H9 (cell line): ENCODE results near the gene OMA1. TPM values are rescaled to one million over a fixed set of nuclear protein-coding genes. Genes with fewer than 3 reads are reported as not detected.

Experiments
- DNase-seq: peaks from one replicate; pipeline ENCODE4 v3.0.0-alpha.2; 2017
- H2AFZ ChIP-seq: one replicate; pipeline ENCODE4 v1.6.1; 2013; ENCODE audit warnings: mild to moderate bottlenecking, low read length, control low read depth, moderate library complexity
- H2AK5ac ChIP-seq: 2 replicates; pipeline ENCODE4 v1.6.1; 2013; ENCODE audit warnings: low read length, control low read depth, mixed read lengths; ENCODE audit not compliant: insufficient read length
- H2BK120ac ChIP-seq: one replicate; pipeline ENCODE4 v1.6.1; 2013; ENCODE audit warnings: low read depth, mild to moderate bottlenecking, low read length, control low read depth, inconsistent platforms; ENCODE audit not compliant: poor library complexity, severe bottlenecking
- H2BK12ac ChIP-seq: 2 replicates; pipeline ENCODE4 v1.6.1; 2013; ENCODE audit warnings: low read length, control low read depth, mixed read lengths, low read depth; ENCODE audit not compliant: insufficient read length
- H2BK15ac ChIP-seq: 2 replicates; pipeline ENCODE4 v1.6.1; 2013; ENCODE audit warnings: low read depth, low read length, control low read depth
- H2BK20ac ChIP-seq: one replicate; pipeline ENCODE4 v1.6.1; 2013; ENCODE audit warnings: low read depth, mild to moderate bottlenecking, low read length, control low read depth, inconsistent platforms; ENCODE audit not compliant: poor library complexity, severe bottlenecking
- H2BK5ac ChIP-seq: 2 replicates; pipeline ENCODE4 v1.6.1; 2013; ENCODE audit warnings: low read length, control low read depth, mixed read lengths; ENCODE audit not compliant: insufficient read length
- H3K14ac ChIP-seq: 2 replicates; pipeline ENCODE4 v1.6.1; 2013; ENCODE audit warnings: low read length, control low read depth; ENCODE audit not compliant: insufficient read depth
- H3K18ac ChIP-seq: 2 replicates; pipeline ENCODE4 v1.6.1; 2013; ENCODE audit warnings: low read depth, mild to moderate bottlenecking, mixed read lengths, low read length, control low read depth; ENCODE audit not compliant: insufficient read length
- H3K23ac ChIP-seq: 2 replicates; pipeline ENCODE4 v1.6.1; 2013; ENCODE audit warnings: low read length, control low read depth, mixed read lengths, low read depth; ENCODE audit not compliant: insufficient read length
- H3K23me2 ChIP-seq: 2 replicates; pipeline ENCODE4 v1.6.1; 2013; ENCODE audit warnings: low read depth, mild to moderate bottlenecking, mixed read lengths, low read length, control low read depth; ENCODE audit not compliant: insufficient read length, poor library complexity, severe bottlenecking
- H3K27ac ChIP-seq: 2 replicates; pipeline ENCODE4 v1.5.1; 2013; ENCODE audit warnings: low read length, control low read depth, mixed read lengths, low read depth; ENCODE audit not compliant: insufficient read length
- H3K27me3 ChIP-seq: 2 replicates; pipeline ENCODE4 v1.6.1; 2013; ENCODE audit warnings: low read length, control low read depth, inconsistent platforms; ENCODE audit not compliant: insufficient read depth
- H3K4ac ChIP-seq: 2 replicates; pipeline ENCODE4 v1.6.1; 2013; ENCODE audit warnings: low read depth, mild to moderate bottlenecking, control low read depth, inconsistent platforms, low read length, moderate library complexity
- H3K4me1 ChIP-seq: 2 replicates; pipeline ENCODE4 v1.6.1; 2013; ENCODE audit warnings: low read length, control low read depth, inconsistent platforms; ENCODE audit not compliant: insufficient read depth
- H3K4me2 ChIP-seq: 2 replicates; pipeline ENCODE4 v1.6.1; 2013; ENCODE audit warnings: low read length, control low read depth, mixed read lengths; ENCODE audit not compliant: insufficient read length, insufficient read depth
- H3K56ac ChIP-seq: 2 replicates; pipeline ENCODE4 v1.6.1; 2013; ENCODE audit warnings: low read depth, mild to moderate bottlenecking, mixed read lengths, low read length, control low read depth; ENCODE audit not compliant: insufficient read length
- H3K79me1 ChIP-seq: 2 replicates; pipeline ENCODE4 v1.6.1; 2013; ENCODE audit warnings: low read depth, mild to moderate bottlenecking, moderate library complexity, low read length, control low read depth, inconsistent platforms; ENCODE audit not compliant: insufficient read depth, poor library complexity, severe bottlenecking
- H3K79me2 ChIP-seq: 2 replicates; pipeline ENCODE4 v1.6.1; 2013; ENCODE audit warnings: low read length, control low read depth, inconsistent platforms; ENCODE audit not compliant: insufficient read depth
- H3K9ac ChIP-seq: 2 replicates; pipeline ENCODE4 v1.6.1; 2013; ENCODE audit warnings: low read length, control low read depth, mixed read lengths; ENCODE audit not compliant: insufficient read length; ENCODE audit errors: extremely low read depth
- H3K9me3 ChIP-seq: one replicate; pipeline ENCODE4 v1.6.1; 2013; ENCODE audit warnings: low read depth, low read length, inconsistent platforms; ENCODE audit not compliant: control insufficient read depth
- H3T11ph ChIP-seq: one replicate; pipeline ENCODE4 v1.6.1; 2013; ENCODE audit warnings: mild to moderate bottlenecking, low read length, control low read depth, inconsistent platforms
- H4K20me1 ChIP-seq: one replicate; pipeline ENCODE4 v1.6.1; 2013; ENCODE audit not compliant: control insufficient read depth, insufficient read length, insufficient read depth
- H4K5ac ChIP-seq: 2 replicates; pipeline ENCODE4 v1.6.1; 2013; ENCODE audit warnings: low read depth, mild to moderate bottlenecking, mixed read lengths, low read length, control low read depth; ENCODE audit not compliant: insufficient read length
- H4K8ac ChIP-seq: replicated peaks from 2 replicates; pipeline ENCODE4 v1.6.1; 2013; ENCODE audit warnings: low read length, control low read depth, mixed read lengths, low read depth; ENCODE audit not compliant: insufficient read length
- H4K91ac ChIP-seq: 2 replicates; pipeline ENCODE4 v1.6.1; 2013; ENCODE audit warnings: low read depth, mild to moderate bottlenecking, moderate library complexity, mixed read lengths, low read length, control low read depth; ENCODE audit not compliant: insufficient read length
- H3K27ac Mint-ChIP-seq, 3 experiments: 2 replicates in 2 of 3; 3 replicates in 1 of 3; pipeline ENCODE4 v1.8.0; 2020 to 2021; ENCODE audit warnings: mixed read lengths in 3 of 3, mild to moderate bottlenecking in 1 of 3, moderate library complexity in 1 of 3
- H3K27me3 Mint-ChIP-seq: 2 replicates; pipeline ENCODE4 v1.8.0; 2021; ENCODE audit warnings: low read depth, mild to moderate bottlenecking, moderate library complexity, mixed read lengths
- H3K36me3 Mint-ChIP-seq, 3 experiments: 2 replicates in 2 of 3; 3 replicates in 1 of 3; pipeline ENCODE4 v1.8.0; 2020 to 2021; ENCODE audit warnings: low read depth in 3 of 3, mixed read lengths in 3 of 3; ENCODE audit not compliant: insufficient read depth in 1 of 3
- H3K4me1 Mint-ChIP-seq, 2 experiments: 2 replicates each; pipeline ENCODE4 v1.8.0; 2020; ENCODE audit warnings: mixed read lengths in 2 of 2
- H3K4me3 Mint-ChIP-seq, 2 experiments: 2 replicates in 1 of 2; 3 replicates in 1 of 2; pipeline ENCODE4 v1.8.0; 2020 to 2021; ENCODE audit warnings: mild to moderate bottlenecking in 2 of 2, mixed read lengths in 2 of 2, moderate library complexity in 1 of 2
- H3K9me3 Mint-ChIP-seq, 2 experiments: 2 replicates in 1 of 2; 3 replicates in 1 of 2; pipeline ENCODE4 v1.8.0; 2020; ENCODE audit warnings: mild to moderate bottlenecking in 2 of 2, mixed read lengths in 2 of 2, moderate library complexity in 1 of 2
- CTCF ChIP-seq: fragments of 200-600 bp; sonication (generic); conservative IDR thresholded peaks from 3 replicates; pipeline ENCODE4 v1.8.0; 2021; ENCODE audit warnings: antibody characterized with exemption, mild to moderate bottlenecking
- WGBS: extraction: QIAGEN DNeasy Blood & Tissue Kit; methylation state at CpG from one replicate; pipeline ENCODE4 v1.1.7; 2013; ENCODE audit warnings: missing lambda C conversion rate, low lambda C conversion rate, mixed read lengths; ENCODE audit not compliant: insufficient read length; ENCODE audit errors: extremely low coverage; 5-methylcytosine and 5-hydroxymethylcytosine counted together
- total RNA-seq: library from RNA; stranded (reverse); gene quantifications from 2 replicates; pipeline ENCODE4 v1.2.1, GENCODE V29; 2021

OMA1 gene
- total RNA-seq, 1 experiment from 2014 or later: 12.9 TPM

- Histone ChIP-seq H4K5ac (no peak overlapping the region), H3K14ac (no peak overlapping the region), H3K4ac (no peak overlapping the region), H3K23ac (no peak overlapping the region), H4K8ac (no peak overlapping the region), H3K79me2 (no peaks in the 10 kb centered on the region), H3T11ph (no peak overlapping the region), H3K18ac (no peak overlapping the region), H3K23me2 (no peaks in the 10 kb centered on the region), H2BK5ac (no peak overlapping the region), H3K9ac (no peak overlapping the region), H2BK20ac (no peak overlapping the region), H2BK120ac (no peak overlapping the region), H3K27me3 (no peaks in the 10 kb centered on the region), H3K56ac (no peak overlapping the region), H3K27ac (no peak overlapping the region), H3K79me1 (no peaks in the 10 kb centered on the region), H4K91ac (no peak overlapping the region), H3K4me2 (no peak overlapping the region), H2BK15ac (no peak overlapping the region), H4K20me1 (no peaks in the 10 kb centered on the region), H2BK12ac (no peak overlapping the region), H3K4me1 (no peaks in the 10 kb centered on the region), H2AFZ (no peak overlapping the region), H3K9me3 (no peaks in the 10 kb centered on the region), H2AK5ac (no peak overlapping the region)
- no peak for DNase-seq
- WGBS: no CpG with 5 or more reads among the region's 6 CpGs
- no peak for TF ChIP-seq CTCF
- H3K9me3 Mint-ChIP-seq: no peaks in the 10 kb centered on the region
- H3K36me3 Mint-ChIP-seq: no peaks in the 10 kb centered on the region
- no peaks in the 10 kb centered on the region for H3K27me3 Mint-ChIP-seq
- H3K4me3 Mint-ChIP-seq: no peak overlapping the region
- peak overlapping the region in 1 of 3 experiments; percentile 20; a peak in 1 of 7 replicates for H3K27ac Mint-ChIP-seq
- peaks cover 14 to 15% of the 10 kb centered on the region in 2 experiments for H3K4me1 Mint-ChIP-seq
Observed at GRCh38 chr1:58454807-58455206, 91.7 kb downstream of the OMA1 start.
